HG02885 (cell line): ENCODE data around the gene CDH16.

Experiments
- ATAC-seq: cut with Tn5 transposase; IDR thresholded peaks from one replicate; pipeline ENCODE4 v1.9.1; 2021; ENCODE audit warnings: mild to moderate bottlenecking; ENCODE audit not compliant: unreplicated experiment, poor library complexity

Gene CDH16

GRCh38 chr16:66928702-66929388 lies 10.2 kb upstream of the CDH16 start:
- no peak for ATAC-seq

GRCh38 chr16:66927918-66928649 lies 9.4 kb upstream of the CDH16 start:
- no peak for ATAC-seq

GRCh38 chr16:66926961-66927436 lies 8.3 kb upstream of the CDH16 start:
- ATAC-seq: no peak

GRCh38 chr16:66926171-66926947 lies 7.7 kb upstream of the CDH16 start:
- ATAC-seq: no peak

GRCh38 chr16:66925322-66925840 lies 6.7 kb upstream of the CDH16 start, which contains the start of gene RRAD:
RRAD (minus strand) TSS chr16:66925535; CDS start chr16:66925179, 356 bp downstream.
- peak; percentile 24 for ATAC-seq

- peak; percentile 50 for ATAC-seq
Observed at GRCh38 chr16:66924527-66925321, 6.0 kb upstream of the CDH16 start.

- no peak for ATAC-seq
Observed at GRCh38 chr16:66923866-66924265, 5.2 kb upstream of the CDH16 start.

- ATAC-seq: no peak
Observed at GRCh38 chr16:66923247-66923731, 4.6 kb upstream of the CDH16 start.

- no peak for ATAC-seq
Observed at GRCh38 chr16:66921729-66922450, 3.2 kb upstream of the CDH16 start.

GRCh38 chr16:66920924-66921680 lies 2.4 kb upstream of the CDH16 start:
- no peak for ATAC-seq

GRCh38 chr16:66920299-66920590 lies 1.6 kb upstream of the CDH16 start:
- no peak for ATAC-seq

GRCh38 chr16:66919569-66920298 lies 1.0 kb upstream of the CDH16 start:
- ATAC-seq: no peak

- ATAC-seq: no peak
Observed at GRCh38 chr16:66918355-66918754, 330 bp downstream of the CDH16 start.

GRCh38 chr16:66917741-66918140 lies 944 bp downstream of the CDH16 start:
- no peak for ATAC-seq

GRCh38 chr16:66916518-66916917 lies 2.2 kb downstream of the CDH16 start:
- ATAC-seq: no peak

- no peak for ATAC-seq
Observed at GRCh38 chr16:66915041-66915440, 3.6 kb downstream of the CDH16 start.

- ATAC-seq: no peak
Observed at GRCh38 chr16:66914541-66914940, 4.1 kb downstream of the CDH16 start.

- no peak for ATAC-seq
Observed at GRCh38 chr16:66913711-66914110, 5.0 kb downstream of the CDH16 start.
